DMS53 (cell line): ENCODE measurements around the gene LAMB2.

Experiments
- DNase-seq: peaks from one replicate; lab custom pipeline; 2025; lab: John Stamatoyannopoulos, UW

LAMB2 gene

DNA sequence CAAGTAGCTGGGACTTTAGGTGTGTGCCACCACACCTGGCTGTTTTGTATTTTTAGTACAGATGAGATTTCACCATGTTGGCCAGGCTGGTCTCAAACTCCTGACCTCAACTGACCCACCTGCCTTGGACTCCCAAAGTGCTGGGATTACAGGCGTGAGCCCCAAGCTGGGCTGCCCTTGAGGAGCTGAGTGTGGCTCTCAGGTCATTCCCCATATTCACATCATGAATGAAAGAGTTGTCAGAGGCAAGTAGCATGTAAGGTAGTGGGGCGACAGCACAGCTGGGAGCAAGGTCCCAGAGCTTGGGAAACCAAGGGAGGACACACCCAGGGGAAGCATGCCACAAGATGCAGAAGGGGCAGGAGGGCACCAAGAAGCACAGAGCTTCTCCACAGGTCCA lies 28.3 kb upstream of the LAMB2 start:
- no peak for DNase-seq

DNA sequence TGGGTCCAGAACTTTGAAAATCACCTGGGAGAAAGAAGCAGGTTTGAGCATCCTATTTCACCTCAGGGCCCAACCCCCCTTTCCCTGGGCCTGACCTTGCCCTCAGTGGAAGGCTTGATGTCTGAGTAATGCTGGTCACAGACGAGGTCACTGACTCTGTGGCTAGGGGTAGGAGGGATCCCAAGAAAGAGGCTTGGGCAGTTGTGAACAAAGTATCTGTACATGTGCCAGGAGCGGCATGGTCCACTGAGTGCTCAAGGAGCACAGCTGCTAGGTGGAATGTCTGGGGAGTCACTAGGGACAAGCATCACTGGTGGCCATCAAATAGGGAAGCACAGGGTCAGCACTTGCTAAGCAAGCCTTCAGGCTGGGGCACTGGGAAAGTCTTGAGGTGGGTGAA lies 25.9 kb upstream of the LAMB2 start:
- peak; percentile 2 for DNase-seq

DNA sequence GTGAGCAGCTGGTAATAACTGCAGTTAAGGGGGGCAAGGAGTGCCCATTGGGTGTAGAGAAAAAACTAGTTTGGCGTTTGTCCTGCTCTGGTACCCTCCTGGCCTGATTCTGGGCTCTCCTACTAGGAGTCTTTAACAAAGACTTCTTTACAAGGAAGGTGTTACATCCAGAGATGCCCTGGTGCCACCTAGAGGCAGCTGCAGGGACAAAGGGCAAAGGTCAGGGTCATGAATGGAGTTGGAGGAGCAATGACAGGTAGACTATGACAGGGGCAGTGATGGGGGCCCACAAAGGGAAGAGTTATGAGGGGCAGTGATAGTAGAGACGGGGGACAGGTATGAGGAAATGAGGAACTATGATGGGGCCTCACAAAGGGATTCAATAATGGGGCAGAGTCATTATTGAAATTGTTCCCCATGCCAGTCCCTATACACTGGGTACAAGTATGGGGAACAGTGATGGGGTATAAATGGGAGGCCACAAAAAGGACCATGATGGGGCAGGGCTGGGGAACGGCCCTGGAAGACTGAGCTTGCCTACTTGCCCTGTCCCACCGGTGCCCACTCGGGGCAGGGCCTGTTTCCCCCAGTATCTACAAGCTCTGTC lies 25.4 kb upstream of the LAMB2 start:
- DNase-seq: peak; percentile 52

DNA sequence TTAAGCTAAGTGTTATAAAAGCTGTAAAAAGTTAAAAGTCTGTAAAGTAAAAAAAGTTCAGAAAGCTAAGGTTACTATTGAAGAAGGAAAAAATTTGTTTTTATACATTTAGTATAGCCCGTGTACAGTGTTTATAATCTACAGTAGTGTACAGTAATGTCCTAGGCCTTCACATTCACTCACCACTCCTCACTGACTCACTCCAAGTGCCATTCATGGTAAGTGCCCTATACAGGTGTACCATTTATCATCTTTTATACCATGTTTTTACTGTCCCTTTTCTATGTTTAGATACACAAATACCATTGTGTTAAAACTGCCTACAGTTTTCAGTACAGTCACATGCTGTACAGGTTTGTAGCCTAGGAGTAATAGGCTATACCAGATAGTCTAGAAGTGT lies 24.4 kb upstream of the LAMB2 start:
- no peak for DNase-seq

DNA sequence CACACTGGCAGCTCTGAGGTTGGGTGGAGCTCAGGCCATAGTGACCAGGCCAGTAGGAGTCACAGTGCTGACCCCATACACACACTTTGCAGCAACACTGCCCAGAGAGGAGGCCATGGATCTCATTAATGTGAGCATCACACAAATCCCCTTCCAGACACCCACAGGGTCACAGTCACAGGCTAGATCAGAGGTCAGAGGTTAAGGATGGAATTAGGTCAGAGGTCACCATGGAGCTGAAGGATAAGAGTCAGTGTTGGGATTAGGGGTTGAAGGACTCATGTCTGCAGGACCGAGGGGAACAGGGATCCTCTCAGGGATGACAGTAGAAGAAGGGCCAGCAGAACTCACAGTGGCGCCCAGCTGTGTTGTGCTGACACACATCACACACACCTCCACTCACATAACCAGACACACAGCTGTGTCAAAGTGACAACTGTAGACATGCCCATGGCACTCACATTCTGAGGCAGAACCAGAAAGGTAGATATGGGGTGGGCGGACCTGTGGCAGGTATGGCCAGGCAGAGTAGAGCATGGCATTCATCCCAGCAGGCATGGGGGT lies 20.6 kb upstream of the LAMB2 start:
- DNase-seq: no peak

DNA sequence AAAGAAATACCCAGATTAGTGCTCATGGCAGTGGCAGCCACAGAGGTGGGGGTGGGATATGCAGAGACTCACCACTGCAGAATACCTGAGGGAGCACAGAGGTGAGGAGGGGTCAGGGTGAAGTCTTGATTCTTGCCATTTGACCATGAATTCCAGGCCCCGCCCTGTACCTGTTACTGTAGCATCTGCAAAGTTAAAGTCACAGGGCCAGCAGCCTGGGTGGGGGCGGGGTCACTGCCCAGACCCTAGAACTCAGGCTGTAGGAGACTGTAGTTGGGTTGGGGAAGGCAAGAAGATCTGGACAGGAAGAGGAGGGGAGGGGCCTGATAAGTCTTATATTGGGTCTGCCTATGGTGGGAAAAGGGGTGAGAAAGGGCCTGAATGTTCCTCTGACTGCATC lies 18.8 kb upstream of the LAMB2 start:
- DNase-seq: no peak

DNA sequence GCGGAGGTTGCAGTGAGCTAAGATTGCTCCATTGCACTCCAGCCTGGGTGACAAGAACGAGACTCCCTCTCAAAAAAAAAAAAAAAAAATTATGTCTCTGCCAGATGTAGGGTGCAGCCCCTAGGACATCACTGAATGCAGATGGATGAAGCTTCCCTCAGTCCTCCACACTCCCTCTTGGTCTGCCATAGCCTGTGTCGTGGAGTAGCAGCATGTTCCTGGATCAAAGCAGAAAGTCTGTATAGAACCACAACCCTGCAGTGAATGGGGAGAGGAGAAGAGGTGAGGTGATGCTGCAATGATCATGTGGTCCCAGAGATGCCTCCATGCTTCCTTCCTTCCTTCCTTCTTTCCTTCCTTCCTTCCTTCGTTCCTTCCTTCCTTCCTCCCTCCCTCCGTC lies 15.3 kb upstream of the LAMB2 start:
- DNase-seq: no peak

DNA sequence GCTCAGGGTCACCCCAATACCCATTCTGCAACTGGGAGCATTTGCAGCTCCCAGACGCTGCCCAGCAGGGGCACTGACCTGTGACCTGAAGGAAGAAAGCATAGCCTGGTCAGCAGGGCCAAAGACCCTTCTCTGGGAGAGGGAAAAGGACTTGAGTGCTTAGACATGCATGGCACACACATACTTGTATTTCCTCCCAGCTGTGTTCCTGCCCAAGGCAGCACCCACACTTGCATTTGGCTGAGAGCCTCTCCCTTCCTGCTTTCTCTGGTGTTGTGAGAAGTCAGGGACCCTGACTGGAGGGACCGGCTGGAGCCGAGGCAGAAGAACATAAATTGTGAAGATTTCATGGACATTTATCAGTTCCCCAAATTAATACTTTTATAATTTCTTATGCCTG lies 7.2 kb upstream of the LAMB2 start:
- no peak for DNase-seq

DNA sequence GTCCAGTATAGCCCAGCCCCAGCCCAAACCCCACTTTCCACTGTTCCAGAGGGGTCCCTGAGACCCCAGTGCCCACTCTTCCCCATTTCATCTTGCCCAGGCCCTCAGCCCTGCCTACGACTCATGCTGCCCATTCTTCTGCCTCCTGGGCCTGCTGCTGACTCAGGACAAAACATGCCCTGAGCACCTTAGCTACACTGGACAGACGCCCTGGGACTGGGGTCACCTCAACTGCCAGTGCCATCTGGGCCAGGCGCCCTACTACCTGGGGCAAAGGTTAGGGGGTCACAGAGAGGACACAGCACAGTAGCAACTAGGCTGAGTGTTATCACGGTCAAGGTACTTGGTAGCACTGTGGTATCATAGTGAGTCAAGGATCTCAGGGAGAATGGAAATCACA lies 2.6 kb upstream of the LAMB2 start:
- no peak for DNase-seq

DNA sequence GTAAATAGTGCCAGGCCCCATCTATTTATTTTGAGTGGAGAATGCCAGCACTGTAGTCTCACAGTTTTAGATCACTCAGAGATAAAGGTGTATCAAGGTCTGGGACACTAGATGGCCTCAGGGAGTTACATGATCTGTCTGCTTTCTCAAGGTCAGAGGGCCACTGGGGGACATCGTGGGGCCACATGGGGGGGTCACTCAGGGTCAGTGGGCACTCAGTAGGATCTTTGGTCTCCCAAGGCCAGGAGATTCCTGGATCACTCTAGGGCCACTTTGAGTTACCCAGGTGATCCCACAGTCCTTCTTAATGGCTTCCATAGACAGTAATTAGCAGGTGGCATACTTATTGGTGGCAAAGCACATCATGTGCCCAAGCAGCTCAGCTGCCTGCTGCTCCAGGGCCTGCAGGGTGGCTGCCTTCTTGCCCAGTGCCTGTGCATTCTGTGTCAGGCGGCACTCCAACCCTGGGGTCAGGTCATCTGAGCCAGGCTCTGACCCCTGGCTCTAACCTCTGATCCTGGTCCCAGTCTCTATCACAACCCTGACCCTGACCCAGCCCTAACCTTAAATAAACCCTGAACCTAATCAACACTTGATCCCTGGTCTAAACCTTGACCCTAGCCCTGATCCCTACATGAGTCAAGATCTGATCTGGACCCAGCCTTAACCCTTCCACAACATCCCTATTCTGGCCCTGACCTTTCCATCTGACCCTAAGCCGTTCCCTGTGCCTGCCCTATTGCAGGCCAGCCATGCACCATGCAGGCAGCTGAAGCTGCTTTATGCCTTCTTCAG lies 1.8 kb upstream of the LAMB2 start:
- DNase-seq: no peak

DNA sequence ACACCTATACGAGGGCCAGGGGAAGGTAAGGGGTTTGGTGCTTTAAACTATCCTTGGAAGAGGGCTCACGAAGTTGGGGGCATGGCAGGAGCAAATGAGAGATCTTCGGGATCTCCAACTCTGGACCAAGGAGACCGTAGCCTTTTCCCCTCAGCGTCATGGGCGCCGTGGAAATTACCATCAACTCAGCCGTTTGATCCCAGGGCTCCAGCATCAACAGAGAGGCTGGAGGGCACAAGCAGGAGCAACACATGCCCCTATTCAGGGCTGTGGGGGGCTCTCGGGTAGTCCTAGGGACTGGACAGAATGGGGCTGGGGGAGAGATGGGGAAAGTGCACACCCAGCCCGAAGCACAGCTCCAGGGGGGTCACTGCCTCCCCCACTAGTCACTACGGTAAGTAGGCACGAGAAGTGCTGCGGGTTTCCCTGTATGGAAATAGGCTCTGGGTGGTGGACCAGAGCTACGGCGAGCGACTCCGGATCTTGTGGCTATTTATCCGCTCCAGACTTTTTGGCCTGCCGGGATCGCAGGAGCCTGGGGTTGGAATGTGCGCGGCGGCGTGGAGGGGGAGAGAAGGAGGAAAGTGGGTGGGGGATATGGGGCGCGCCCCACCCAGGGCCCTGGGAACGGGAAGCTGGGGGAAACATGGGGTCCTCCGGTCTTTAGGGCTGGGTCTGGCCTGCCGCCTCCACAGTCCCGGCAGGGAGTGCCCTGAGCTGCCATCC lies 539 bp upstream of the LAMB2 start:
- DNase-seq: peak; percentile 73

DNA sequence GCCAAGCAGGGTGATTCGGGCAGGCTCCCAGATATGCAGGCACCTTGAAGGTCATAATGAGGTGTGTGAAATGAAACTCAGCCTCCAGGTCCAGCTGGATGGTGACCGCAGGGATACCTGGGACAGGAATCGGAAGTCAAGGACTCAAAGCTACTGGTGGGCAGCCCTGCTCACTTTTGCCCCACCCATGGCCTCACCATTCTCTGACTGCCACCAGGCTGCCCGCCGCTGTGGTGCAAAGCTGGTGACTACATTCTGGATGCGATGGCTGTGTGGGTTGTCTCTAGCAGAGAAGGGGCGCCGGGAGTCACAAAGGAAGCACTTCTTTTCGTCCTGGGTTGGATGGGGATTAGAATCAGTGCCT lies 795 bp downstream of the LAMB2 start:
- no peak for DNase-seq

DNA sequence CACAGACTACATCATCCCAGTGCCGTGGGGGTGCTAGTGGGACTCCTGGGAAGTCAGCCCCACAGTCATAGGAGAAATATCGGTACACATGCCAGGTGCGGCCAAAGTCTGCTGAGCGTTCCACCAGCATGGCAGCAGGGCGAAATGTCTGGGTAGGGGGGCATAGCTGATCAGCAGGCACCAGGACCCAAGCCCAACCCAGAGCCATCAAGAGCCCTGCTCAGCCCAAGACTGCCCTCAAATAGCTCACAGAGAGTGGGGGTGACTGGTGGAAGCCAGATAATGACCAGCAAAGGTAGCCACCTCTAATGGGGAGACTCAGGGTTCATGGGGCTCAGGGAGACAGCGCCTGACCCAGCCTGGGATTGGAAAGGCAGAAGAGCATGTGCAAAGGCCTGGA lies 1.3 kb downstream of the LAMB2 start:
- DNase-seq: no peak

DNA sequence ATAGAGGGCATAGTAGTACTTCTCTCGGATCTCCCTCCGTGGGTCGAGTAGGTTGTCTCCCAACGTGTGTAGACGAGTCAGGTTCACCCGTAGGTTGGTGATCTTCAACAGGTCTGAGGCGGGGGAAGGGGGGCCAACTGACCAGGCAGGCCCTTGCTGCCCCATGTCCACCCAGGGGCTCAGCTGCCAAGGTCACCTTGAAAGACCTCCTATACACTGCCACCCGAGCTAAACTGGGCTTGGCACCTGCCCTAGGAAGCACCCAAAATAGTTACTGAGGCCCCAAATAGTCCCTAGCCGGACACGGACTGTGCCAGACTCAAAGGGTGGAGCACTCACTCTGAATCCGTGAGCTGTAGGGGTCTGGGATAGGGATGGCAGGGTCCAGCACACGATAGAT lies 1.8 kb downstream of the LAMB2 start:
- DNase-seq: no peak

DNA sequence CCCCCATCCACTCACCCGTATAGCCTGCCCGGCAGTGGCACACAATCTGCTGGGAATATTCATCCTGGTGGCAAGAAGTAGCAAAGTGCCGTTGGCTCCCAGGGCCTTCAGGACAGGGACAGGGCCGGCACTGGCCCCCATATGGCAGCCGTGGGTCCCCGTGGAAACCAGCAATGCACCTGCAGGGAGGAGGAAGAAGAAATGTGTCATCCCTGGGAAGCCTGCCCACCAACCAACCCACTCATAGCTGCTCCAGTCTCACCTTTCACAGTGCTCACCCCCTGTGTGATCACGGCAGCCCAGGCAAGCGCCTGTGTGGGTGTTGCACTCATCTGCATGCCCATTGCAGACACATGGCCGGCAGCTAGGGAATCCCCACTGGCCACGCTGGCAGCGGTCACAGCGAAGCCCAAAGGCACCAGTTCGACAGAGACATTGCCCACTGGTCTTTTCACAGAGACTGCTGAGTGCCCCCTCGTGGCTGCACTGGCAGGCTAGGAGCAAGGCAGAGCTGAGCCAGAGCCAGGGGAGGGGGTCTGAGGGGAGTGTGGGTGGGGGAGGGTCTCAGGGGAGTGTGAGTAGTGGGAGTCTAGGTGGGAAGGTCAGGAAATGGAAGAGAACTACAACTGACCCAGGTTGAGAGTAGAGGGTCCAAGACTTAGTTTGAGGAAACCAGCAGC lies 7.7 kb downstream of the LAMB2 start:
- no peak for DNase-seq

DNA sequence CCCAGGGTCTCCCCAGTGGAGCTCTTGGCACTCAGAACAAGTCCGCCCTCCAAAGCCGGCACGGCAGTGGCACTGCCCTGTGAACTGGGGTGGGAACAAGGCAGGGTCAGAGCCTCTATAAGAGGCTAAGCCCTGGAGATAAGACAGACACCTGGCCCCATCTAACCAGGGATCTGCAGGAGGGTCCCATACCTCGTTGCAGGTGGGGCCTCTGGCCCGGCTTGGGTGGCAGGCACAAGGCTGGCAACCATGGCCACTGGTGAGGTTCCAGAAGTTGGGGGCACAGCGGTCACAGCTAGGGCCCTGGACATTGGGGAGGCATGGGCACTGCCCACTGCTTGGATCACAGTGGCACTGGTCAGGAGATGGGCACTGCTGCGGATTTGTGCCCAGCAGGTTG lies 8.6 kb downstream of the LAMB2 start:
- no peak for DNase-seq

DNA sequence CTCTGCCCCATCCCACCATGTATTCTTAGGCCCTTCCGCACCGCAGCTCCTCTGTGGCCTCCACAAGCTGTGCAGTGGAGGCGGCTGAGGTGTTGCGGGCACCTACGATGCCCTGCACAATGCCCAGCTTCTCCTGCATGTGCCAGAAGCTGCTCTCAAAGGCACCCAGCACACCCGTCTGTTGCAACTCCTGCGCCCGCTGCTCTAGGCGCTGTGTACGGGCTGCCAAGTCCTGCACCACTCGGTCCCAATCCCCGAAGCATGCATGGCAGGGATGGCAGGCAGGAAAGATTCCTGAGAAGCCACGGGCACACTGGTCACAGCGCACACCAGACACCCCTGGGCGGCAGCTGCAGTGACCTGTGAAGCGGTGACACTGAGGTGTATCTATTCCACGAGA lies 9.2 kb downstream of the LAMB2 start:
- no peak for DNase-seq

DNA sequence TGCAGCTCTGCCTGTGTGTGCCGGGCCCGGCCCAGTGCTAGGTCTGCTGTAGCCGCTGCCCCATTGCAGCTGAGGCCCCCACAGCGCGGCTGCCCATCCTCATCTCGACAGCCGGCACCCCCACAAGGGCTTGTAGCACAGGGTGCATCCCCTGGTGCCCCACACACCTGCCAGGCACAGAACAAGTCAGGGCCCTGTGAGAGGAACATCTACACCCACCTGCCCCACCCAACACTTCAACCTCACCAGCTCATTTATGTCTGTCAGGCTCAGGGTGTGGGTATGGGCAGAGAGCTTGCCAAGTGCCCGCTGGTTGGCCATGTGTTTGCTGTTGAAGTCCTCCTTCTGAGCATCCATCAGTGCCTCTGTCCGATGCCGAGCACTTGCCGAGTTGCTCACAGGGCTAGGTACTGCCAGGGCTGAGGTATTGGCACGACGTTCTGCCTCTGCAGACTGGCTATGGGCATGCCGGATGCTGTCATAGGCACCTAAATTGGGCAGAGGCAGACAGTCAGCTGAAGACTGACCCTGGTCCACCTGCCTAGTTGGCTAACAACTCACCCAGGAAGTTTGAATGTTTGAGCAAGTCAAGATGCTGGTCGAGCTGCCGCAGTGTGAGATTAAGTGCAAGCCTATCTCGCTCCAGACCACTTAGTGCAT lies 9.8 kb downstream of the LAMB2 start:
- DNase-seq: no peak

DNA sequence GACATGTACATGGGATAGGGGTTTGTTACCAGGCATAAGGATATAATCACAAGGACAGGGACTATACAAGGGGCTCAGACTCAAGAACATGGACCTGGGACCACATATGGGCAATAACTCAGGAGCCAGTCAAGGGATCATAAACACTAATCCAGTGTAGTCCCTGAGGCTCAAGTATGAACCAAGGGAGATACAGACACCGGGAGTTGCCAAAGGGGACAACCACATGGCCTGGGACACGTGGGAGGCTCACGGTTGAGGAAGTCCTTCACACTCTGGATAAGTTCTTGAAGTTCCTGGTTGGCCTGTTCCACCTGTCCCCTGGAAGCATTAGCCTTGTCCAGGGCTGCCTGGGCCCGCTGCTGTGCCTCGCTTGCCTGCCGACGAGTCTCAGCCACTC lies 10.4 kb downstream of the LAMB2 start:
- DNase-seq: no peak

DNA sequence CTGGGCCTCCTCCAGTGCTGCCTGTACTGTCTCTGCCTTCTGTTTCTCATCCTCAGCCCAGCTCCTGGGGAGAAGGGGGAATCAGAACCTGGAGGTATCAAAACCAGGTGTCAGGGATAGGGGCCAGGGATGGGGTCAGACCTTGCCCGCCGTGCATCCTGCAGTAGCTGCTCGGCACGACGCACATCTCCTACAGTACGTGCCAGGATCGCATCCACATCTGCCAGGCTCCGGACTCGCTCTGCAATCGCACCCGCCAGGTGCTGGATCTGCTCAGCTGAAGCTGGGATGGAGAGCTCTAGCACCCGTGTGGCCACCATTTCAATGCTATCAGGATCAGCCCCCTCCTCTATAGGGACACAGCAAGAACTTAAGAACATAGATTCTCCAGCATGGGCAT lies 10.8 kb downstream of the LAMB2 start:
- no peak for DNase-seq

DNA sequence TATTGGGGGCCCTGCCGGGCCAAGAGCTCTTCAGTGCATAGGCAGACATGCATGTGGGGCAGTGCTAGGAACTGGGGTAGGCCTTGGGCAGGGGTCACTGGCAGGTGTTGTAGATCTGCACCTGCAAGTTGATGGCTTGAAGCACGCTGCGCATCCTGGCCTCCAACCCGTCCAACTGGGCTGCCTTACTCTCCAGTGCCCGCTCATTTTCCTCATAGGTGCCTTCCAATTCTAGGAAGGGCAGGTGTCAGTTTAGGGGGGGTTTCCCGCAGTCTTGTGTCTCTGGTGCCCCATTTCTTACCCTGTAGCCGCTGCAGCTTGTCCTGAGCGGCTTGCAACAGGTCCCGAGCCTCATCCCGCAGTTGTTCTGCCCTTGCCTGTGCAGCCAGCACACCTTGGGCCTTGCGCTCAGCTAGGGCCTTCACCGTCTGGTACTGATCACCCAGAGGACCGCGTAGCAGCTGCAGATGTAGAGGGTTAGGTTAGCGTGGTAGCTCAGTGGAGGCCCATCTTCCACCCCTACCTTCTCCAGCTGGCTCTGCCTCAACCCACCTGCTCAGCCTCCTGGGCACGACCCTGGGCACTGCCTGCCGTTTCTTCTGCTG lies 11.6 kb downstream of the LAMB2 start:
- no peak for DNase-seq
